Lower leg skin (tissue), 4 donors: Measurements from ENCODE around the gene NUDT3. TPM values are rescaled to one million over a fixed set of nuclear protein-coding genes. Genes with fewer than 3 reads are reported as not detected.

ENCODE experiments used
- DNase-seq, 2 donors: peaks; one replicate each; pipeline ENCODE4 v3.0.0-alpha.2; 2019; ENCODE audit warnings: low spot score in 2 of 2
- H3K4me3 ChIP-seq: fragments of 200-600 bp; sonication (generic); 2 replicates; pipeline ENCODE4 v1.5.1; 2017; ENCODE audit warnings: mild to moderate bottlenecking, low read depth; ENCODE audit not compliant: poor library complexity, severe bottlenecking
- CTCF ChIP-seq, 3 donors: fragments of 450-650 bp; IDR thresholded peaks; one replicate each; pipeline ENCODE4 v1.5.1; 2016; ENCODE audit warnings: antibody characterized with exemption in 3 of 3, mild to moderate bottlenecking in 3 of 3, moderate library complexity in 2 of 3
- POLR2A ChIP-seq, 2 donors: fragments of 450-650 bp; IDR thresholded peaks; one replicate each; pipeline ENCODE4 v1.6.1; 2016 to 2017; ENCODE audit warnings: antibody characterized with exemption in 2 of 2, mild to moderate bottlenecking in 1 of 2, moderate library complexity in 1 of 2
- WGBS, 2 donors: methylation state at CpG; one replicate each; pipeline ENCODE4 v1.1.5; 2018; 5-methylcytosine and 5-hydroxymethylcytosine counted together
- intact Hi-C: fragments of 100-400 bp; cut with DNase I; formaldehyde crosslinking; loops from one replicate; pipeline ENCODE4 v1.15.0; 2023; ENCODE audit warnings: low total_unique reads
- total RNA-seq, 4 donors: library from RNA; depleted of rRNA; stranded (reverse); fragments of >200 nt; gene quantifications; one replicate each; pipeline ENCODE4 v1.1.0, GENCODE V29; 2016

NUDT3 gene
- total RNA-seq, 4 donors from 2014 or later: 10.0 to 29.1 (median 19.9) TPM

DNA sequence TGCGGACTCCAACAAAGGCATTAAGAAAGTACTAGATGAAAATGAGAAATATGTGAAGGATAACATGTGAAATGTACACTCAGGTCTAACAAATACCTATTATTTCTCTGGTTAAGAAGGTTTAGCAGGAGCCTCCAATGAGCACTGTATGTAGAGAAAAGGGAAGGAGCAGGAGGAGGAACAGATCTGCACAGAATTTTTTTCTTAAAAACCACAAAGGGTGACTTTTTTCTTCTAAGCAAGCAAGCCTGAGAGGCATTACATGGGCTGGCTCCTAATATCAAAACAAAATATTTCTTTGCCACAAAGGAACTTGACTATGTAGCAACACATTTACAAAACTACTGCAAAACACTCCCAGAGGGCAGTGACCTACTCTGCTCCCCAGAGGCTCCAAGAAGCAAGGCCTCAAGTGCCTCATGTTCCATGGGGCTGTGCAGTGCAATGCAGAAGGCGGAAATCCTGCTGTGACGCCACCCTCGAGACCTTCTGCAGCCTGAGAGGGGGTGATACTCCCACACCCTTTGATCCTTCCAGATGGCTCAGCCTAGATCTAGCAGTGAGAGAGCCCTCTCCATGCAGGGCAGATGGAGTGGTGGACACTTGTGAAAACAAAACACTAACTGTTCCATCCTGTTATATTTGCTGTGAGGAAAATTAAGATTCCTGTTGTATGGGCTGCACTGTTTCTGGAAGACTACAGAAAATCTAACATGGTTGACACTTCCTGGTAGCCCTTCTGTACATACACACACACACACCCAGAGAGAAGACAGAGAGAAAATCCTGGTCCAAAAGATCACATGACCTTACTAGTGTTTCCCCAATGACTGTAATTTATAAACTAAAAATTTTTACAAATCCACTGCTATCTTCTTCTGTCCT lies 107.7 kb downstream of the NUDT3 start:
- DNase-seq: peak; percentile 27 to 85
- TF ChIP-seq POLR2A (IDR thresholded peaks at IDR 0.05) (no peak), CTCF (IDR thresholded peaks at IDR 0.05) (no peak)
- H3K4me3 ChIP-seq: no peak overlapping the region
- 76 to 91% methylated on average over 4 of the region's 4 CpGs for WGBS, 2 donors
- intact Hi-C loops: no loop called here

DNA sequence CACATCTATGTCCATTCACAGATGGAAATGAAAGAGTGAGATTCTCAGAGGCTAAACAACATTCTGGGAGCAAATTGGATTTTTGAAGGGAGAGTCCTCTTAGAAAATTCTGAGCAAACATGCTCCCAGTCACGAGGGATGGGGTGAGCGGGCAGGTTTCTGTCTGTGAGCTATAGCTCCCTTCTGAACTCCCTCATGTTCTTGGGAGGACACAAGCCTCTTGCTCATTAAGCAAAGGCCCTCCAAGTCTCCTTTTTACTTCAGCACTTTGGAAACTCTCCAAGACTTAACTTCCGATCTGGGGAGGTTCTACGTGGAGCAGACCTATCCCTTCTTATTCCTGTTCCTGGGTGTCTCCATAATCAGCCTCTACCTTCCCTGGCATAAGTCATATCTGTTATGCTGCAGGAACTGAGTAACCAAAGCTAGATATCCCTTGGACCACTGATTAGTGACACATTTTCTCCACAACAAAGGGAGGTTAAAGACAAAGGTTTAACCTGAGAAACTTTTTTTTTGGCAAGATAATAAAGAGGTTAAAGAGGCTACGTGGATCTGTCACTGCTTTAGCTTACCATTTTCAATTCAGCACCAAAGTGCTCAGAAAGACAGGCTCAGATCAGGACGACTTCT lies 110.7 kb downstream of the NUDT3 start:
- TF ChIP-seq POLR2A (IDR thresholded peaks at IDR 0.05): no peak
- TF ChIP-seq CTCF (IDR thresholded peaks at IDR 0.05): no peak
- intact Hi-C loops: no loop called here
- no peak overlapping the region for H3K4me3 ChIP-seq
- WGBS, 2 donors: 79 to 82% methylated on average over 6 of the region's 6 CpGs
- DNase-seq: no peak

- no peak overlapping the region for H3K4me3 ChIP-seq
- 93 to 96% methylated on average over 4 of the region's 4 CpGs for WGBS, 2 donors
- TF ChIP-seq CTCF (IDR thresholded peaks at IDR 0.05) (no peak), POLR2A (IDR thresholded peaks at IDR 0.05) (no peak)
- intact Hi-C loops: no loop called here
- DNase-seq: no peak
These were observed 112.3 kb downstream of the NUDT3 start for GRCh38 chr6:34280216-34280615.

DNA sequence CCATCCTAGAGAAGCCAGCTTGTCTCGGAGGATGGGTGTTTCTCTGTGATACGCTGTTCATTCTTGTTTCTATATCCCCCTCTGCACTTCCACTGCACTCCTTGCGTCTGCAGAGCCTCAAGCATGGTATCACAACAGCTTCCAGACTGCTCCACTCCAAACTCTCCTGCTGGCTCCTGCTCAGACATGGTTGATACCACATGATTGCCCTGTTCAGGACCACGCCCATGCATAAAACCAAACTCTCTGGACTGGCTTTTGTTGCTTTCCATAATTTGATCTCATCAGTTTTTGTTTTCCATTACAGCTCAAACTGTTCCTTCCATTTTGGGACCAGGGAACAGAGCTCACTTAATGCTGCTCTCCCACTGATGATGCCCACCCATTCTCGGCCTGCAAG lies 113.6 kb downstream of the NUDT3 start:
- DNase-seq: no peak
- intact Hi-C loops: no loop called here
- 72 to 89% methylated on average over 4 to 5 of the region's 5 CpGs for WGBS, 2 donors
- TF ChIP-seq CTCF (IDR thresholded peaks at IDR 0.05) (no peak), POLR2A (IDR thresholded peaks at IDR 0.05) (no peak)
- H3K4me3 ChIP-seq: no peak overlapping the region

DNA sequence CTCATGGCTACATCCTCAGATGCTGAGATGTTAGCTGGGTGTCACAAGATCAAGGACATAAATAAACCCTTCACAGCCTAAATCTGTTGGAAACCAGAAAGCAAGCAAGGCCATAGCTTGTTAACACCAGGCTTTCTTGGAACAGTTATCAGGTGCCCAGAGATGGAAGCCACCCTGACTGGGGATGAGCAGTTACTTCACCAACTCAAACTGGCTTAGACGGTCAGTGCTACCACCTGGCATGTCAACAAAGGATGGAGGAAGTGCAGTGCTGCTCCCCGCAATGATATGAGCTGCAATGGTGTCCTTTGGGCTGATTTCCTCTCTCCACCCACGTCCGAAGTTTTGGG lies 114.7 kb downstream of the NUDT3 start:
- no peak for DNase-seq
- H3K4me3 ChIP-seq: no peak overlapping the region
- intact Hi-C loops: no loop called here
- TF ChIP-seq POLR2A (IDR thresholded peaks at IDR 0.05) (no peak), CTCF (IDR thresholded peaks at IDR 0.05) (no peak)
- WGBS, 2 donors: 92 to 97% methylated on average over 4 of the region's 4 CpGs
